Esophagus squamous epithelium (tissue), 5 donors: Measurements from ENCODE around the gene PKN1. TPM values are rescaled to one million over a fixed set of nuclear protein-coding genes. Genes with fewer than 3 reads are reported as not detected.

Experiments
- DNase-seq: peaks from one replicate; lab custom pipeline; 2025; lab: John Stamatoyannopoulos, UW
- H3K27ac ChIP-seq, 4 donors: fragments of 200-600 bp; sonication (generic); one replicate each; pipeline ENCODE4 v1.5.1; 2016 to 2019; ENCODE audit warnings: mild to moderate bottlenecking in 1 of 4
- H3K27me3 ChIP-seq, 4 donors: fragments of 200-600 bp; sonication (generic); 1 replicate in 3 of 4; 2 replicates in 1 of 4; pipeline versions ENCODE4 v1.5.1 to v1.6.0; 2017 to 2021; ENCODE audit warnings: antibody characterized with exemption in 1 of 4
- H3K36me3 ChIP-seq, 3 donors: fragments of 200-600 bp; sonication (generic); one replicate each; pipeline ENCODE4 v1.5.1; 2016 to 2019
- H3K4me1 ChIP-seq, 3 donors: fragments of 200-600 bp; sonication (generic); one replicate each; pipeline ENCODE4 v1.5.1; 2017 to 2019
- H3K4me3 ChIP-seq, 4 donors: fragments of 200-600 bp; sonication (generic); 1 replicate in 3 of 4; 2 replicates in 1 of 4; pipeline ENCODE4 v1.5.1; 2016 to 2019; ENCODE audit warnings: mild to moderate bottlenecking in 2 of 4, moderate library complexity in 1 of 4
- H3K9me3 ChIP-seq, 3 donors: fragments of 200-600 bp; sonication (generic); one replicate each; pipeline ENCODE4 v1.5.1; 2016 to 2019
- POLR2A ChIP-seq, 4 donors: fragments of 450-650 bp; IDR thresholded peaks; one replicate each; pipeline ENCODE4 v1.6.1; 2017; ENCODE audit warnings: antibody characterized with exemption in 4 of 4, mild to moderate bottlenecking in 4 of 4, moderate library complexity in 3 of 4
- WGBS, 2 donors: methylation state at CpG; one replicate each; pipeline ENCODE4 v1.1.5; 2018; 5-methylcytosine and 5-hydroxymethylcytosine counted together
- intact Hi-C: fragments of 100-400 bp; cut with DNase I; formaldehyde crosslinking; loops from one replicate; pipeline ENCODE4 v1.15.0; 2022
- small RNA-seq, 4 donors: library from RNA; depleted of rRNA; stranded (forward); fragments of <200 nt; gene quantifications; one replicate each; pipeline ENCODE3, GENCODE V24; 2016
- total RNA-seq, 4 donors: library from RNA; depleted of rRNA; stranded (reverse); fragments of >200 nt; gene quantifications; one replicate each; pipeline ENCODE4 v1.1.0, GENCODE V29; 2016
- TF ChIP-seq, protein P1 (sequence below), 6 experiments: fragments of 450-650 bp in 4 of 6; fragments of 200-600 bp in 2 of 6; sonication (generic) in 2 of 6; IDR thresholded peaks; one replicate each; pipeline ENCODE4 v1.5.1; 2016 to 2019; ENCODE audit warnings: antibody characterized with exemption in 6 of 6, mild to moderate bottlenecking in 4 of 6, moderate library complexity in 4 of 6
- donor health status: DM: yes; HTN: yes; CAD: no.

Gene PKN1
- total RNA-seq, 4 donors from 2014 or later, result 6.1 to 38.3 (median 21.0) TPM

- no peak for DNase-seq
- Histone ChIP-seq H3K27ac (peak overlapping the region; percentile 93 to 99 (median 98)), H3K36me3 (peaks cover 12 to 19% (median 14%) of the 10 kb centered on the region in 3 donors), H3K9me3 (no peaks in the 10 kb centered on the region), H3K4me3 (no peak overlapping the region), H3K27me3 (no peaks in the 10 kb centered on the region), H3K4me1 (peaks cover 26 to 87% (median 45%) of the 10 kb centered on the region in 3 donors)
- no peak for TF ChIP-seq POLR2A (IDR thresholded peaks at IDR 0.05)
- TF ChIP-seq, protein P1, sequence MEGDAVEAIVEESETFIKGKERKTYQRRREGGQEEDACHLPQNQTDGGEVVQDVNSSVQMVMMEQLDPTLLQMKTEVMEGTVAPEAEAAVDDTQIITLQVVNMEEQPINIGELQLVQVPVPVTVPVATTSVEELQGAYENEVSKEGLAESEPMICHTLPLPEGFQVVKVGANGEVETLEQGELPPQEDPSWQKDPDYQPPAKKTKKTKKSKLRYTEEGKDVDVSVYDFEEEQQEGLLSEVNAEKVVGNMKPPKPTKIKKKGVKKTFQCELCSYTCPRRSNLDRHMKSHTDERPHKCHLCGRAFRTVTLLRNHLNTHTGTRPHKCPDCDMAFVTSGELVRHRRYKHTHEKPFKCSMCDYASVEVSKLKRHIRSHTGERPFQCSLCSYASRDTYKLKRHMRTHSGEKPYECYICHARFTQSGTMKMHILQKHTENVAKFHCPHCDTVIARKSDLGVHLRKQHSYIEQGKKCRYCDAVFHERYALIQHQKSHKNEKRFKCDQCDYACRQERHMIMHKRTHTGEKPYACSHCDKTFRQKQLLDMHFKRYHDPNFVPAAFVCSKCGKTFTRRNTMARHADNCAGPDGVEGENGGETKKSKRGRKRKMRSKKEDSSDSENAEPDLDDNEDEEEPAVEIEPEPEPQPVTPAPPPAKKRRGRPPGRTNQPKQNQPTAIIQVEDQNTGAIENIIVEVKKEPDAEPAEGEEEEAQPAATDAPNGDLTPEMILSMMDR (IDR thresholded peaks at IDR 0.05), result no peak
- 47 to 50% methylated on average over 2 of the region's 2 CpGs for WGBS, 2 donors
- intact Hi-C loops, result no loop called here
Observed at GRCh38 chr19:14519860-14520407, 86.8 kb downstream of the PKN1 start.

DNA sequence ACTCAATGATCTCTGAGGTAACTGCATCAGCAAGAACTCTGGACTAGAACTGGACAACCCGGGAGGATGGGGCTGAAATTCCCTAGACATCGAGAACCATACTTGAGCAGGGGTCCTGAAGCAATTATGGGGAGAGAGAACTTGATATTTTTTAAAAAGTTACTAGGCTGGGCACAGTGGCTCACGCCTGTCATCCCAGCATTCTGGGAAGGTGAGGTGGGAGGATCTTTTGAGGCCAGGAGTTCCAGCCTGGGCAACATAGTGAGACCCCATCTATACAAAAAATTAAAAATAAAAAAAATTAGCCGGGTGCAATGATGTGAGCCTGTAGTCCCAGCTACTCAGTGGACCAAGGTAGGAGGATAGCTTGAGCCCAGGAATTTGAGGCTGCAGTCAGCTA lies 87.4 kb downstream of the PKN1 start:
- intact Hi-C loops, result no loop called here
- Histone ChIP-seq H3K36me3 (peaks cover 6 to 13% (median 8%) of the 10 kb centered on the region in 3 donors), H3K27ac (peak overlapping the region; percentile 93 to 99 (median 98)), H3K4me3 (no peak overlapping the region), H3K27me3 (no peaks in the 10 kb centered on the region), H3K9me3 (no peaks in the 10 kb centered on the region), H3K4me1 (peaks cover 26 to 87% (median 42%) of the 10 kb centered on the region in 3 donors)
- TF ChIP-seq, protein P1 (IDR thresholded peaks at IDR 0.05), result no peak
- TF ChIP-seq POLR2A (IDR thresholded peaks at IDR 0.05), result no peak
- WGBS, 2 donors, result 90 to 92% methylated on average over 4 of the region's 4 CpGs
- no peak for DNase-seq

Small RNAs within 50 kb of the gene (small RNA-seq; reads per million reads assigned to genes)
- gene SNRPGP15, result 0 to 0.15 (median 0) reads per million in 4 donors

Other genes starting within 250 kb of the PKN1 start
- 10 to 100 TPM in 2 of 4 donors, 1 to 10 TPM in 2; 6.2 to 21.5 (median 10.7) TPM for gene ADGRL1, start 227.1 kb upstream of the PKN1 start, total RNA-seq
- gene ADGRE5, start 51.9 kb upstream of the PKN1 start, total RNA-seq, result 10 to 100 TPM in 2 of 4 donors, 1 to 10 TPM in 2; 5.6 to 23.7 (median 11.1) TPM
- 100 to 1,000 TPM in 1 of 4 donors, 10 to 100 TPM in 3; 59.2 to 144 (median 88.4) TPM for gene DDX39A, start 14.0 kb upstream of the PKN1 start, total RNA-seq
- gene PTGER1, start 42.0 kb downstream of the PKN1 start, total RNA-seq, result 1 to 10 TPM in 1 of 4 donors, under 1 TPM in 2, not detected in 1; 0.31 to 1.3 (median 0.38) TPM
- gene GIPC1, start 62.8 kb downstream of the PKN1 start, total RNA-seq, result 100 to 1,000 TPM; 147 to 432 (median 243) TPM
- 100 to 1,000 TPM; 182 to 294 (median 224) TPM for gene DNAJB1, start 85.1 kb downstream of the PKN1 start, total RNA-seq
- 100 to 1,000 TPM; 130 to 290 (median 190) TPM for gene TECR, start 96.3 kb downstream of the PKN1 start, total RNA-seq
- 100 to 1,000 TPM; 262 to 379 (median 295) TPM for gene NDUFB7, start 138.8 kb downstream of the PKN1 start, total RNA-seq
- gene CLEC17A, start 149.8 kb downstream of the PKN1 start, total RNA-seq, result not detected
- gene ADGRE3, start 241.5 kb downstream of the PKN1 start, total RNA-seq, result under 1 TPM in 1 of 4 donors, not detected in 3; 0.29 TPM